Muscle layer of colon (tissue), 2 donors: ENCODE data around the gene RAC2.

Source experiments
- H3K27ac ChIP-seq: one replicate; pipeline ENCODE4 v1.7.0; 2013; ENCODE audit warnings: low read depth, mild to moderate bottlenecking, low read length, moderate library complexity
- H3K27me3 ChIP-seq, 2 donors: one replicate each; pipeline ENCODE4 v1.7.0; 2013; ENCODE audit warnings: low read length in 2 of 2, mild to moderate bottlenecking in 2 of 2; ENCODE audit not compliant: insufficient read depth in 2 of 2, control insufficient read depth in 1 of 2
- H3K36me3 ChIP-seq: one replicate; pipeline ENCODE4 v1.7.0; 2013; ENCODE audit warnings: mild to moderate bottlenecking, low read length; ENCODE audit not compliant: insufficient read depth
- H3K4me1 ChIP-seq: one replicate; pipeline ENCODE4 v1.7.0; 2013; ENCODE audit warnings: mild to moderate bottlenecking, low read length; ENCODE audit not compliant: insufficient read depth
- H3K4me3 ChIP-seq, 2 donors: one replicate each; pipeline ENCODE4 v1.7.0; 2013; ENCODE audit warnings: low read length in 2 of 2, low read depth in 1 of 2, mild to moderate bottlenecking in 1 of 2, moderate library complexity in 1 of 2
- H3K9ac ChIP-seq: one replicate; pipeline ENCODE4 v1.7.0; 2013; ENCODE audit warnings: low read length
- H3K9me3 ChIP-seq: one replicate; pipeline ENCODE4 v1.7.0; 2013; ENCODE audit warnings: mild to moderate bottlenecking, low read length
- donor health status: abdominal sarcoma.
- donor health status: Adenocarcinoma of cecum.

RAC2 gene

DNA sequence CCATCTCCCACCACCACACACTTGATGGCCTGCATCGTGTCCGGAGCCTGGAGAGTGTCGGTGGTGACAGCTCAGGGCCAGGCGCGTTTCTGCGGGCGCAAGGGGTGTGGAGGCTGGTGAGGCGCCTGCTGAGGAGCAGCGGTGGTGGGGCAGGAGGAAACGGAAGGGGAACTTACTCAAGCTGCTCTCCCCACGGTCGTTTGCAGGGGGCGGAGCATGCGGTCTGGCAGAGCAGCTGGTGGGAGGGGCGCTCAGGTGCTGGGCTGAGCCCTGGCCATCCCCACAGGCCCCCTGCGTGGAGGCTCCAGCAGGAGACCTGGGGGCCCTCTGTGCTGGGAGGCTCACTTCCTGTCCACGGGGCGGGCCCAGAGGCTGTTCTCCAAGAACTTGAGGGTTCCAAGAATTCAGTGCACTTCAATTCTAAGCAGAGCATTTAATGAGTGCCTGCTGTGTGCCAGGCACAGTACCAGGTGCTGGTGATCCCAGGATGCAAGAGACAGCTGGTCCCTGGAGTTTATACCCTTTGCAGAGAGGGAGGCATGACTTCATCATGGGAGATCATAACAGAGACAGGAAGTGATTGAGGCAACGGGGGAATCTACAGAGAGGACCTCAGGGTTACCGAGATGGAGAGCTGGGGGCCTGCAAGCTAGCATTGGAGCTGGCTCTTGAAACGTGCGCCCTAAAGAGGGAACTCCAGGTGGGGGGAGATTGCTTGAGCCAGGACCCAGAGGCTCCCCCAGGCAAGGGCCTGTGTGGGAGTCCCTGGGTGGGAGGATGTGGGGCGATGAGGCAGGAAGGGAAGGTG is at the start of gene RAC2:
TSS of gene RAC2 (minus strand) at position 156 of the 808 bp plus-strand sequence. CDS start at position 35, 121 bp downstream.
- no peak within 1 kb of the TSS for H3K27ac ChIP-seq
- H3K4me1 ChIP-seq, result no peaks in the 10 kb centered on the region

DNA sequence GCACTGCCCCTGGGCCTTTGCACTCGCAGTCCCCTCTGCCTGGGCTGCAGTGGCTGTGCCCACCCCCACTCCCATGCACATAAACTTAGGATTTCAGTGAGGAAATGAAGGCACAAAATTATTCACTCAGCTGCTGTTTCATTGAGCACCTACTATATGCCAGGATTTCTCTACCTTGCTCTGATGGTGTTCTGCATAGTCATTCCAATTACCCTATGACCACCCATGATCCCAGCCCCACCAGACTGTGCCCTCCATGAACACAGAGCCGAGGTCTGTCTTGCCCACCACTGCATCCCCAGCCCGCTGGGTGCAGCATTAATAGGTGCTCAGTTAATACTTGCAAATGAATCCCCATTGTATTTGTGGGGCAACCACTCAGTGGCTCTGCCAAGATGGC is 49.1 kb upstream of the RAC2 start:
- Histone ChIP-seq H3K4me3 (no peak overlapping the region), H3K36me3 (no peaks in the 10 kb centered on the region), H3K4me1 (no peaks in the 10 kb centered on the region), H3K9me3 (peaks cover 5% of the 10 kb centered on the region), H3K9ac (no peak overlapping the region), H3K27ac (no peak overlapping the region), H3K27me3 (no peaks in the 10 kb centered on the region)

More for the DNA sequence above, at the start of gene RAC2:
- H3K9ac ChIP-seq, result no peak within 1 kb of the TSS
- peaks cover 0 to 18% of the 10 kb centered on the region in 2 donors for H3K27me3 ChIP-seq
- H3K9me3 ChIP-seq, result no peaks in the 10 kb centered on the region
- no peaks in the 10 kb centered on the region for H3K36me3 ChIP-seq
- H3K4me3 ChIP-seq, result peak within 1 kb of the TSS in 1 of 2 donors; percentile 5

DNA sequence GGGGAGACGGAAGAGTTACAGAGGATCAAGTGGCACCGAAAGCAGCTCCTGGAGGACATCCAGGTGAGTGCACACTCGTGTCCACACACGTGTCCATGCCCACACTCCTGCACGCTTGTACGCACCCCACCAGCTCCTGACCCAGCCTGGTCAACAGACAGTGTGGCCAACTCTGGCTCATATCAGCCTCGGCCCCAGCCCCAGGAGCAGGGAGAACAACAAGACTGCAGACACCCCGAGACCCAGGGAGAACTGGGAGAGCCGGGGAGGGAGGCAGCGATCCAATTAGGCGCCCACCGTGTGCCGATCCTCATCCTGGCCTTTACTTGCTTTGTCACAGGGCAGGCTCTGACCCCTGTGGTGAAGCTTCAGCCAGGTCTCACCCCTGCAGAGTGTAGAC is 48.6 kb upstream of the RAC2 start:
- H3K27ac ChIP-seq, result no peak overlapping the region
- no peak overlapping the region for H3K9ac ChIP-seq
- no peaks in the 10 kb centered on the region for H3K4me1 ChIP-seq
- H3K4me3 ChIP-seq, result no peak overlapping the region
- H3K36me3 ChIP-seq, result no peaks in the 10 kb centered on the region
- H3K27me3 ChIP-seq, result no peaks in the 10 kb centered on the region
- peaks cover 5% of the 10 kb centered on the region for H3K9me3 ChIP-seq

DNA sequence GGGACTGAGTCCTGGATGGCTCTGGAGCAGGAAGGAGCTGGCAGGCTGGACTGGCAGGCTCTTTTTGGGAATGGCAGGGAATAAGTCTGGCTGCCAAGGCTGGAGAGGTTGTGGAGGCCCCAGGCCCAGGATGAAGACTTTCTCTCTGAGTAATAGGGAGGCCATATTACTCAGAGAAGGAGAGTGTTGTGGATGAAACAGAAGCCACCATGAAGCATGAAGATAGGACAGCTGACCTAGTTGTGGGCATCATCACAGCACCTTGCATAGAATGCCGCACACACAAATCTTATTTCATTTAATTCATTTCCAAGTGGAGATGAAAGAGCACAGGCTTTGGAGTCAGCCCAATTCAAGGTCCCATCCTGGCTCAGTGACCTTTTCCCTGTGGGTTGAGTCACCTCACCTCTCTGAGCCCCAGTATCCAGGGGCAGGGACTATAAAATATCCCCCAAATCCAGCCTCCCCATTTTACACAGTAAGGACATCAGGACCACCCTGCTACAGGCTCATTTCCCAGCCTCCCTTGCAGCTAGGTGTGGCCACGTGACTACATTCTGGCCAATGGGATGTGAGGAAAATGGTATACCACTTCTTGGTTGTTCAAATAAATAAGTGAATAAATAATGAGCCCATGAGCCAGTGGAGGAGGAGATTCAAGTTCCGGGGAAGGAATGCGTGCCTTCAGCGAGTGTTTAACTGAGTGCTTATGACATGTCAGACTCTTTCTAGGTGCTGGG is 47.7 kb upstream of the RAC2 start:
- Histone ChIP-seq H3K4me1 (no peaks in the 10 kb centered on the region), H3K9ac (no peak overlapping the region), H3K4me3 (no peak overlapping the region), H3K36me3 (no peaks in the 10 kb centered on the region), H3K27me3 (no peaks in the 10 kb centered on the region), H3K9me3 (peaks cover 5% of the 10 kb centered on the region), H3K27ac (no peak overlapping the region)

DNA sequence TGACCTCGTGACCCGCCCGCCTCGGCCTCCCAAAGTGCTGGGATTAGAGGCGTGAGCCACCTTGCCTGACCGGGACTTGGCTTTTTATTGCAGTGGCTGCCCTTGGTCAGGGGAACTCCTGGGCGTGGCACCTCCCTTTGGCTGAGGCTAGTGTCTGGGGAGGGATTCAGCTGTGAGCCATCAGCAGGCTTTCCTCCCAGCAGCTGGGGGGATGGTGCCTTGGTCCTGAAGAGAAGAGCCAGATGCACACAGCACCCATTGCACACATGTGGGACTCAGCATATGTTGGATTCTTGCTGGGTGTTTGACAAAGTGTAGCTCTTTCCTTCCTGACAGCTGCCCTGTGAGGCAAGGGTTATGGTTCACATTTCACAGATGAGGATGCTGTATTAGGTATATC is 46.7 kb upstream of the RAC2 start:
- no peaks in the 10 kb centered on the region for H3K4me1 ChIP-seq
- H3K27me3 ChIP-seq, result no peaks in the 10 kb centered on the region
- no peak overlapping the region for H3K27ac ChIP-seq
- no peak overlapping the region for H3K9ac ChIP-seq
- no peaks in the 10 kb centered on the region for H3K36me3 ChIP-seq
- no peak overlapping the region for H3K4me3 ChIP-seq
- H3K9me3 ChIP-seq, result peaks cover 5% of the 10 kb centered on the region

DNA sequence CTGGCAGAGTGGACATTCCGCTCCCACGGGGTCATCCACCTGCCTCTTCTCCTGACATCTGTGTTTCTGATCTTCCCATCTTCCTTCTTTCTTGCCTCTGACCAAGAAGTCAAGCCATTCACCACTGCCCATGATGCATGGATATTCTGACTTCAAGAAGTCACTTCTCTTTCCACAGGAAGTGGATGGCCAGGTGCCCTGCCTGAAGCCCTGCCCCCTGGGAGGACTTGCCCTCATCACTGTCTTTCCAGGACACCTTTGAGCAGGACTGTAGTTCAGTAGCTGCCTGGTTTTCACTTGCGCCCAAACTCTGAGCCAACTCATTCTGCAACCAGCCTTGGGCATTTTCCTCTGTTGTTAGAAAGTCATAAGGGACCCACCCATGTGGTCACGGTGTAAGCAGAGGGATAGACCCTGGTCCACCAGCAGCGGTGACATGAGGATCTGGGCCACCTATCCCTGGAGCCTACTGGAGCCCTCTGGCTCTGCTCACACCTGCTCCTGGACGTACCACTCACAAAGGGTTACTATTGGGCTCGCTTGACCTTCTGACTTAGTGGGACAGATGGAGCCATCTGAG is 45.2 kb upstream of the RAC2 start:
- no peak overlapping the region for H3K9ac ChIP-seq
- H3K27me3 ChIP-seq, result no peaks in the 10 kb centered on the region
- H3K9me3 ChIP-seq, result peaks cover 5% of the 10 kb centered on the region
- H3K36me3 ChIP-seq, result no peaks in the 10 kb centered on the region
- H3K27ac ChIP-seq, result no peak overlapping the region
- no peak overlapping the region for H3K4me3 ChIP-seq
- no peaks in the 10 kb centered on the region for H3K4me1 ChIP-seq

DNA sequence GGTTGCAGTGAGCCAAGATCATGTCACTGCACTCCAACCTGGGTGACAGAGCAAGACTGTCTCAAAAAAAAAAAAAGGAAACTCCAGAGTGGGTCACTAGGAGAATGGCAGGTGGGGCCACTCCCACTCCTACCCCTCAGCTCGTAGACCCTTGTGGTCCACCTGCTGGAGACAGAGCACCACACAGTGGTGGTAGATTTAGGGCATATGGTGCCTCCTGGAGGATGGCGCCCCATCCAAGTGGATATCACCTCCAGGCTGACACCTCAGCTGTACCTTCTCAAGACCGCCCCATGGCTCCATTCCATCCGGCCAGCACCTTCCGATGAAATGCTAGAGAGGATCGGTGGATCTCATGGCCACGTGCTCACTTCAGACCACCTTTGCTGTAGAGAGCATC is 44.5 kb upstream of the RAC2 start:
- Histone ChIP-seq H3K4me3 (no peak overlapping the region), H3K27me3 (peaks cover 0 to 4% of the 10 kb centered on the region in 2 donors), H3K9ac (no peak overlapping the region), H3K9me3 (peaks cover 5% of the 10 kb centered on the region), H3K27ac (no peak overlapping the region), H3K4me1 (no peaks in the 10 kb centered on the region), H3K36me3 (no peaks in the 10 kb centered on the region)

DNA sequence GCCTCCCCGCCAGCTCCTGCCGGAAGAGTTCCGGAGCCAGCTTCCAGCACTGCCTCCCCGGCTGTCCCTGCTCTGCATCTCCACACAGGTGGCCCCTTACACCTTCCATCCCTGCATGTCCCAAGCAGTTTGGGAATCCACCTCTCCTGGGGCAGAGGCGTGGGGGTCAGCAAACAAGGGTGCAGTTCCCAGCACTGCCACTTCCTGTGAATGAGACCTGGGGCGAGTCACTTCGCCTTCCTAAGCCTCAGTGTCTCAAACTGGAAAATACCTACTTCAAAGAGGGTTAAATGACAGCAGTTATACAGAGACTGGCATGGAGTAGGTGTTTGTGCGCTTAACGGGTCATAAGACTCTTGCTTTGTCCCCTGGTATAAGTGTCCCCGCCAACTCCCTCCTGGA is 43.5 kb upstream of the RAC2 start:
- H3K27me3 ChIP-seq, result peaks cover 0 to 12% of the 10 kb centered on the region in 2 donors
- H3K27ac ChIP-seq, result no peak overlapping the region
- H3K4me1 ChIP-seq, result no peaks in the 10 kb centered on the region
- H3K36me3 ChIP-seq, result no peaks in the 10 kb centered on the region
- no peak overlapping the region for H3K4me3 ChIP-seq
- H3K9ac ChIP-seq, result no peak overlapping the region
- H3K9me3 ChIP-seq, result peaks cover 5% of the 10 kb centered on the region

DNA sequence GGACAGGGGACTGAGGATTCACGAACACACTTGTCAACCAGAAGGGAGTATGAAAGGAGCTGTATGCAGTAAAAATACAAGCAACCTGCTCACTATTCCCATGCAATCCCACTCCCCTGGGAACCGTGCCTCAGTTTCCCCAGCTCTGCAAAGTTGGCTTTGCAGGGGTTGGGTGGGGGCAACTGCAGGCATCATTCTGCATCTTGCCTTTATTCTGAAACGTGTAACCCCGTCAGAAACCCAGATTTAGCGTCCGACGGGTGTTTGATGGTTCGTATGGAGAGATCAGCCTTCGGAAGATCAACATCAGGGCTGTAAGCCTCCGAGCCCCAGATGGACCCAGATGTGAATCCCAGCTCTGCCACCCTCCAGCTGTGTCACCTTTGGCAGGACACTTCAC is 41.9 kb upstream of the RAC2 start:
- H3K9me3 ChIP-seq, result no peaks in the 10 kb centered on the region
- no peak overlapping the region for H3K9ac ChIP-seq
- no peaks in the 10 kb centered on the region for H3K36me3 ChIP-seq
- H3K4me3 ChIP-seq, result no peak overlapping the region
- H3K27me3 ChIP-seq, result peaks cover 0 to 17% of the 10 kb centered on the region in 2 donors
- no peak overlapping the region for H3K27ac ChIP-seq
- H3K4me1 ChIP-seq, result no peaks in the 10 kb centered on the region

DNA sequence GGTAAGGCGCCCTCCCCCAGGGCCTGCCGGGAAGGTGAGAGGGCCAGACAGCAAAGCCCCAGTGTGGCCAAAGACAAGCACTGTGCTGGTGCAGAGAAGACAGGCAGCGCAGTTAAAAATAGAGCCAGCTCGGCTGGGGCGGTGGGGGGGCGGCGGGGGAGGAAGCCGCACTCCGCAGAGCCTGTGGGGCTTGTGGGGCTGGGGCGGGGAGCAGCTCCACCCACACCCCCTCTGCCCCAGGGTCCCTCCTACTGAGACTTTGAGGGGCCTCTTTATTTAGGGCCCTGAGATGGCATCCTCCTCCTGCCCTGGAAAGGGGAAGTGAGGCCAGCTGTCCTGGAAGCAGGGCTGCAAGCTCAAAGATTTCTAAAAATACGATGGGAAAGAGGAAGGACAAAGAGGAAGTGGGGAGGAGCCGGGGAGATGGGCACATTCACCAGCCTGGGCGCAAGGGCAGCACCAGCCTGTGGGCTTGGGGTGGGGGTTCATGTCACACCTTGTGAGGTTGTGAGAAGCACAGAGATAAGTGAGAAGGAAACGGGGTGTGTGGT is 40.8 kb upstream of the RAC2 start:
- Histone ChIP-seq H3K27me3 (peaks cover 0 to 17% of the 10 kb centered on the region in 2 donors), H3K4me3 (no peak overlapping the region)

DNA sequence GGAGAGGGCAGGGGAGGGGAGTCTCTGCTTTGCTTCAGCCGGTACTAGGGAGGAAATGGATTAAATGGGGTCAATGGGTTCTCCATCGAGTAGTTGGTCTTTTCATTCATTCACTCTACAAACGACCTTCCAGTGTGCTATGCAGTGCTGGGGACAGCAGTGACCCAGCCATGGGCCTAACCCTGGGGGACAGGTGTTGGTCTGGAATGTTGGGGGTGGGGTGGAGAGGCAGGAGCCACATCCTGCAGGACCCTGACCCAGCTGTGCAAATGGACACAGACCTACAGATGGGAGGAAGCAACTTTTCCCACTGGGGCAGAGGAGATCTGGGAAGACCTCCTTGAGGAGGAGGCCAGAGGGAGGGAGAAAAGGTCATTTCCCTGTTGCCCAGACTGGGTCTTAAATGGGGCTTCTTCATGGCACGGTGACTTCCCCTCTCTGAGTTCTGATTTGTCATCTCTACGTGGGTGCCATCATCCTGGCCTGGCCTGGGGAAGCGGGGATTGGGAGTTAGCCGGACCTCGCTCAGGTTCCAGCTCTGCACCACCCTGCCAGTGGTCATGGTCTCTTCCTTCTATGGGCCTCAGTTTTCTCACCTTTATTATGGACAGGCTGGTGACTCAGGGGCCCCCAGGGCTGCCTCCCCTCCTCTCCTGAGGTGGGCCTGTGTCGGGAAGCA is 40.2 kb upstream of the RAC2 start:
- Histone ChIP-seq H3K27me3 (peaks cover 0 to 17% of the 10 kb centered on the region in 2 donors), H3K9ac (no peak overlapping the region), H3K27ac (peak overlapping the region; percentile 13), H3K4me3 (peak overlapping the region in 1 of 2 donors; percentile 35), H3K4me1 (no peaks in the 10 kb centered on the region), H3K36me3 (no peaks in the 10 kb centered on the region), H3K9me3 (no peaks in the 10 kb centered on the region)

More for the DNA sequence above, 40.8 kb upstream of the RAC2 start:
- Histone ChIP-seq H3K9me3 (no peaks in the 10 kb centered on the region), H3K27ac (peak overlapping the region; percentile 13), H3K36me3 (no peaks in the 10 kb centered on the region), H3K4me1 (no peaks in the 10 kb centered on the region), H3K9ac (no peak overlapping the region)
